Esophagus mucosa (tissue), 1 donor: ENCODE measurements around the gene RPS2. TPM values are rescaled to one million over a fixed set of nuclear protein-coding genes. Genes with fewer than 3 reads are reported as not detected.
"Not testable (repeated sequence)": the region's sequence is repeated elsewhere in the genome, so short reads cannot be mapped to it uniquely, and the experiment has no call there.

Experiments
- ATAC-seq: fragments of 200-7000 bp; cut with Tn5 transposase; one replicate; pipeline ENCODE4 v1.9.1; 2020
- total RNA-seq: library from RNA; stranded (reverse); gene quantifications from one replicate; pipeline ENCODE4 v1.2.4, GENCODE V29; 2023
- donor health status: DM: yes; HTN: yes; CAD: no.

The RPS2 gene
- total RNA-seq, 1 donor from 2014 or later: 3,204 TPM

- no peak for ATAC-seq
Observed at GRCh38 chr16:1941162-1942046, 23.2 kb downstream of the RPS2 start.

GRCh38 chr16:1940273-1941161 is 24.1 kb downstream of the RPS2 start:
- no peak for ATAC-seq

GRCh38 chr16:1939833-1940232 is 24.8 kb downstream of the RPS2 start:
- not testable (repeated sequence) for ATAC-seq

- no peak for ATAC-seq
Observed at GRCh38 chr16:1938910-1939309, 25.7 kb downstream of the RPS2 start.

- peak; percentile 34 for ATAC-seq
Observed at GRCh38 chr16:1938316-1938715, 26.3 kb downstream of the RPS2 start.

- ATAC-seq: no peak
Observed at GRCh38 chr16:1936945-1937479, 27.6 kb downstream of the RPS2 start.

GRCh38 chr16:1933097-1933661 is 31.4 kb downstream of the RPS2 start:
- ATAC-seq: no peak

GRCh38 chr16:1932050-1933028 is 32.3 kb downstream of the RPS2 start:
- ATAC-seq: peak; percentile 11

- ATAC-seq: no peak
Observed at GRCh38 chr16:1930338-1930720, 34.3 kb downstream of the RPS2 start.

GRCh38 chr16:1929578-1930337 is 34.9 kb downstream of the RPS2 start:
- peak; percentile 94 for ATAC-seq

- ATAC-seq: peak; percentile 12
Observed at GRCh38 chr16:1929105-1929504, 35.5 kb downstream of the RPS2 start.

- ATAC-seq: no peak
Observed at GRCh38 chr16:1926271-1926670, 38.4 kb downstream of the RPS2 start.

- ATAC-seq: no peak
Observed at GRCh38 chr16:1924095-1924494, 40.5 kb downstream of the RPS2 start.

GRCh38 chr16:1923299-1924034 is 41.2 kb downstream of the RPS2 start:
- peak; percentile 65 for ATAC-seq

- ATAC-seq: no peak
Observed at GRCh38 chr16:1922357-1922756, 42.3 kb downstream of the RPS2 start.

- ATAC-seq: no peak
Observed at GRCh38 chr16:1920727-1921171, 43.9 kb downstream of the RPS2 start.

- not testable (repeated sequence) for ATAC-seq
Observed at GRCh38 chr16:1920122-1920521, 44.5 kb downstream of the RPS2 start.

- ATAC-seq: no peak
Observed at GRCh38 chr16:1919327-1919998, 45.2 kb downstream of the RPS2 start.
